WTC11 (cell line): ENCODE data around the gene XRCC5.

Source experiments
- ATF2 ChIP-seq: sonication (generic); formaldehyde crosslinking; IDR thresholded peaks from 2 replicates; pipeline ENCODE4 v1.8.1; 2022; ENCODE audit warnings: low read depth, missing genetic modification reagents, borderline replicate concordance
- CREB1 ChIP-seq: sonication (generic); formaldehyde crosslinking; IDR thresholded peaks from 2 replicates; pipeline ENCODE4 v1.8.0; 2023; ENCODE audit warnings: mild to moderate bottlenecking, missing genetic modification reagents
- CTCF ChIP-seq: fragments of 200-600 bp; IDR thresholded peaks from 2 replicates; pipeline ENCODE4 v1.8.0; 2022; ENCODE audit warnings: antibody characterized with exemption
- JUN ChIP-seq: sonication (generic); formaldehyde crosslinking; IDR thresholded peaks from 2 replicates; pipeline ENCODE4 v1.8.0; 2023; ENCODE audit warnings: mild to moderate bottlenecking, missing genetic modification reagents
- NFYB ChIP-seq: sonication (generic); formaldehyde crosslinking; conservative IDR thresholded peaks from 2 replicates; pipeline ENCODE4 v1.8.0; 2022; ENCODE audit warnings: low read depth, missing genetic modification reagents
- STAT6 ChIP-seq: sonication (generic); formaldehyde crosslinking; conservative IDR thresholded peaks from 2 replicates; pipeline ENCODE4 v1.8.1; 2023; ENCODE audit warnings: mild to moderate bottlenecking, low read depth, missing genetic modification reagents, moderate library complexity
- TP53 ChIP-seq: sonication (generic); formaldehyde crosslinking; IDR thresholded peaks from 2 replicates; pipeline ENCODE4 v1.8.1; 2023; ENCODE audit warnings: mild to moderate bottlenecking, missing genetic modification reagents
- ZNF671 ChIP-seq: fragments of 250-450 bp; sonication (Bioruptor Pico); IDR thresholded peaks from 2 replicates; pipeline ENCODE4 v1.8.0; 2021; ENCODE audit warnings: mild to moderate bottlenecking

- TF ChIP-seq CREB1 (no peak), TP53 (CRISPR knock-in tag) (no peak), CTCF (no peak), JUN (CRISPR knock-in tag) (no peak), ZNF671 (no peak), ATF2 (no peak), NFYB (no peak), STAT6 (CRISPR knock-in tag) (no peak)
Observed at GRCh38 chr2:216188559-216188850, 79.4 kb downstream of the XRCC5 start.
